Posterior vena cava (tissue), 2 donors: ENCODE results near the gene CYYR1. TPM values are rescaled to one million over a fixed set of nuclear protein-coding genes. Genes with fewer than 3 reads are reported as not detected.

Experiments
- DNase-seq: peaks from one replicate; pipeline ENCODE4 v3.0.0-alpha.2; 2020; ENCODE audit warnings: low spot score
- intact Hi-C, 2 donors: fragments of 100-400 bp; cut with DNase I; formaldehyde crosslinking; loops; one replicate each; pipeline versions ENCODE4 v1.14.1 to v1.14.2; 2022 to 2023
- total RNA-seq, 2 donors: library from RNA; stranded (reverse); fragmentation: NEBNext Ultra II Directional; extraction: Animal tissue kit (Norgen Biotek cat#: 25700); gene quantifications; one replicate each; pipeline ENCODE4 v1.2.1, GENCODE V29; 2021
- donor health status: DM: yes; HTN: yes; CAD: no.
- donor health status: DM: yes; HTN: yes; CAD: no.

CYYR1 gene
- total RNA-seq, 2 donors from 2014 or later, result 18.1 to 22.8 TPM

DNA sequence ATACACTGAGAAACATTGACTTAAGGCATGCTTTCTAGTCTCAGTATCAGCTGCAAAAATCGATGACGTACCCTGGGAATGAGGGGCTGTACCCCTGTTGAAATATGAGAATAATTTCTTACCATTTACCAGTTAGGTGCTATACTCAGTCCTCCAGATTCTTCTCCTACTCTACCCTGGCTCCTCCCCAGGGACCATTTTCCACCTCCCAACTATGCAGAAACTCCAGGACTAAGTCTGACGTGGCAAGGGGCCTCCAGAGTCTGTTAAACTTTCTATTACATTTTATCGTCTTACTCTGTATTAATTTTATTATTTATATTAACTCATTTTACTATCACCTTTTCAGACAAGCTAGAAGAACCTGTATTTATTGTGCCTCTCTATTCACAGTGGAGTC is 124.3 kb downstream of the CYYR1 start:
- intact Hi-C loops, result no loop called here
- no peak for DNase-seq

DNA sequence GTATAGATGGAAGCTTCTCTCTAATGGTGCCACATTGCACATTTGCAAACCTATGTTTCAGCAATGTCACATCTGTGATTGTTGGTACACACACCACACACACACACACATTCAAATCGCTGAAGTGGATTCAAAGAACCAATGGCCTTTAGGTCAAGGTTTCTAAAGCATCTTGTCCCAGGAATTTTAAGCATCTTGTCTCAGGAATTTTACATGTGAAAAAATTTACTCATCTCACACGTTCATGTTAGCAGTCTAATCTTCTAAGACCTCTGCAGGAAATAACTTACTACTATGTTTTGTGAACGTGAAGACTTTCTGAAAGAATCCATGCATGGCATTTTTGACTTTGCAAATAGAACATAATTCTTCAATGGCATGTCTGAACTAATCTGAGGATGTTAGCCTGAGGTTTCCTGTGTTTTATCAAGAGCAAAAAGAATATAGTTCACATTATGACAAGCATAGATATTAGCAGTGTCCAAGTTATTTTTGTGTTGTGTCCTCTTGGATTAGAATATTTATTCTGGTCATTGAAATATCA is 125.1 kb downstream of the CYYR1 start:
- DNase-seq, result no peak
- intact Hi-C loops, result no loop called here

DNA sequence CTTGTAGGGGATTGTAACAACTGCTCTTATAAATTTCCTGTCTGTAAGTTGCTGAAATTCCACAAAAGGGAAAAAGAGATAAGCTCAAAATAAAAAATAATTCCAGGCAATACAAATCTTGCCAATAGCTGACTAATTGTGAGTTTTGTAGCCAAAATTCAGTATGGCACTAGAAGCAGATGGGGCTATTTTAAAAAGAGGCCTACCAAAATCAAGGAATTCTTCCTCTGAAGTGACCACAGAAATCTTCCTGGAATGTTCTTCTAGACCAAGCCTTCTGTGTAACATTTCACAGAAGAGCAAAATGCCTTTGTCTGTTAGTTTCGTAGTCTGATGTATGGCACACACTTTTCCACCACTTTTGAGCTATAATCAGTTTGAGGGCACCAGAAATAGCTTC is 127.6 kb downstream of the CYYR1 start:
- intact Hi-C loops, result no loop called here
- no peak for DNase-seq

DNA sequence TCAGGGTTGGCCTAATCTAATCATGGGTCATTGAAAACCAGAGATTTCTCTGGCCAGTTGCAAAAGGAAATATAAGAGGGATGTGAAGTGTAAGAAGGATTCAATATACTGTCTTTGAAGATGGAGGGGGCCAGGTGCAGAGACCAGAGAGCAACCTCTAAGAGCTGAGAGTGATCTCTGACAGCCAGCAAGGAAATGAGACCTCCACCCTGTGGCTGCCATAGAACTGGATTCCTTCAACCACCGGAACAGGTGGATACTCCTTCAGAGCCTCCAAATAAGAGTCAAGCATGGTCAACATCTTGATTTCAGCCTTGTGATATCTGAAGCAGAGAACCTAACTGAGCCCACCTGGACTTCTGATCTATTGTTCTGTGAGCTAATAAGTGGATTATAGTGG is 128.4 kb downstream of the CYYR1 start:
- intact Hi-C loops, result no loop called here
- DNase-seq, result no peak

DNA sequence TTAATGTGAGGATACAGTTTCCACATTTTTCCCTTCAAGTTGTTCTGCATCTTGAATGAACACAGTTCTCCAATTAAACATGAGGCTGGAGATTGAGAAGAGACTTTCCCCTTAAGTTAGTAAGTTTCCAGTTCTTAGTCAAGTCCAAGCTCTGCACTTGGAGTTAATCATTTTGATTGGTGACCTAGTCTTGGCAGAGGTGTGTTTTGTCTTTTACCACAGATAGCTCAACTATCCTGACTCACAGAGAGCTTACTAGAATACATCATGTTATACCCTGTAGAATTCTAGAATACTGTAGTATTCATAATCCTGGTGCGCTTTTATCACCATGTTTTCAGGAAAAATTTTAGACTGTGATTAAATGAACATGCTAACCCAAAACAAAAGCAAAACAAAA is 129.2 kb downstream of the CYYR1 start:
- DNase-seq, result no peak
- intact Hi-C loops, result no loop called here

DNA sequence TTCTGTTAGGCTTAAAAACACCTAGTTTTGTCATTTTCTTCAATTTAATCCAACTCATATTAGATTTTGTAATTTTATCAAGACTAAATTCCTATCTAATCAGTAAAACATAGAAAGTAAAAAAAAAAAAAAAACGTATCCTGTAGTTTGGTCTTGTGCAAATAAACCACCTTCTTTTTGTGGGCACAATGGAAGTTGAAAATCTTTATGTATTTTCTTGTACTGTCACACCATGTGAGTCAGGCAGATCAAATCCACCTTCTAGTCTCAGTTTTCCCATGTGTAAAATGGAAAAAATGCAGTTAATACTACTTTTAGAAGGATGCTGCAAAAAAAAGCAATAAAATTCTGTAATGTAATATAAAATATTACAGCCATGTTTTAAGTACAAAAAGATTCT is 129.8 kb downstream of the CYYR1 start:
- intact Hi-C loops, result no loop called here
- DNase-seq, result no peak

DNA sequence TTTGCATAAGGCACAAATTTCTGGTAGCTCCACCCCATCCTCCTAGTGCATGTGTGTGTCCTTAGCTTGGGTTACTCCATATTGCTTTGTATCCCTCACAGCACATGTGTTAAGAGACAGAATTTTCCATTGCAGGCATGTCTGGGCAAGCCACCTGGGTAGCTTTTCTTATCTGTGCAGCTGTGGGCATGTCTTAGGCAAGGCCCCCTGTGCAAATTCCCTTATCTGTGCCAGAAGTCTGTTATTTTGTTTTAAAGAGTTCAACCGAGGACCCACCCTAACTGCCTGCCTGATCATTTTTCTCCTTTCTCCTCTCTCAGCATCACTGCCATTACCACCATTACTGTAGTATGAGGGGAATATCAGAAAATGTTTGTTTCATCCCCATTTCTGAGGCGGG is 131.9 kb downstream of the CYYR1 start:
- DNase-seq, result no peak
- intact Hi-C loops, result no loop called here

DNA sequence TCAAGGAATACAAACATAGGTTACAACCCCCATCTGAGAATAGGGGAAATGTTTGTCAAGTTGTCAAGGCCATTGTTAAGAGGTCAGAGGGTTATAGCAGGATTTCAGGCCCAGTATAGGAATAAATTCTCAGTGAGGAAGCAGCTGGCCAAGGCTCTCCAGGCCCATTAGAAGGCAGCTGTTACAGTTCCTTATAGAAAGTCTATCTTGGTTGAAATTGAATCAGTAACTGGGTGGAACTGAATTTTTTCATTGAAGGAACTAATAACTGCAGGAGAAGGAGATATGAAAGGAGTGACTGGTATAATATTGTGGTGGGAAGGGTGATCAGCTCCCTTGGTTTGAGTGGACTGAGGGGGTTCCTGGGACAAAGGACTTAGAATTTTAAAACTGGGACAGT is 134.1 kb downstream of the CYYR1 start:
- intact Hi-C loops, result no loop called here
- no peak for DNase-seq

DNA sequence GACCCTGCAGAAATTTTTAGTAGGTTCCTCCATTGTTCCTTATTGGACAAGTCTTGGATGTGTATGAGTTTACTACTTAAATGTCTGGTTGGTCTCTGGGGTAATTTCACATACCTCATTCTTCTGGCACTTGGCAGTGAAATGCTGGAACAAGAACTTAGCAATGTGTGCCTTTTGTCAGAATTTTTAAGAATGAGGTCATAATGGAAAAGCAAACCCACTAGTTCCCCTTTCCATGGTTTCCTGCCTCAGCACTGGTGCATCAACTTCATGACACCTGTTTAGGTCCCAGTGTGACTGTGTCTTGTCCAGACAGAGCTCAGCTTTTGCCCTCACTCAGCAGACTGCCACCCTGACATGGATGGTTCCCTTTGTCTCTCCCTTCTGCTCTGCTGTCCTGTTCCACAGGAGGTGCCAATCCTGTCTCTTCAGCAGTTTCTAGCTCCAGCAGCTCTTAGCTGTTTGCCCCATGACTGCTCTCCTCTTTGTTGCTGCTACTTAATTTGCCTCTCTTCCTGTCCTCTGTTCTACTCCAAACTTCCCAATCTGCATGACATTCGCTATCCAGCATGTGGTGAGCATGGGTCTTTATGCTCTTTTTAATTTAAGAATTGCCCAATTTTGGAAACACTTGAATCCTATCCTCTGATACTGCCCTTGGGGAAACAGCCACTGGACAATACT is 135.6 kb downstream of the CYYR1 start:
- intact Hi-C loops, result no loop called here
- DNase-seq, result no peak

DNA sequence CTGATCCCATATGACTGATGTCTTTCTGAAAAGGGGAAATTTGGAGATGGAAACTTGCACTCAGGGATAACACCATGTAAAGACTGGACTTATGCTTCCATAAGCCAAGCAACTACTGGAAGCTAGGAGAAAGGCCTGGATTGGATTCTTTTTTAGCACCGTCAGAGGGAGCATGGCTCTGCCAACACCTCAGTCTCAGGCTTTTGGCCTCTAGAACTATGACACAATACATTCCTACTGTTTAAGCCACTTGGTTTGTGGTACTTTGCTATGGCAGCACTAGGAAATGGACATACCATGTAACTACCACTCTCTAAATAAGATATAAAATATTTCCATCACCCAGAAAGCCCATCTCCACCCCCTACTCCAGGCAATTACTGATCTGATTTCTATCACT is 139.7 kb downstream of the CYYR1 start:
- intact Hi-C loops, result no loop called here
- no peak for DNase-seq

DNA sequence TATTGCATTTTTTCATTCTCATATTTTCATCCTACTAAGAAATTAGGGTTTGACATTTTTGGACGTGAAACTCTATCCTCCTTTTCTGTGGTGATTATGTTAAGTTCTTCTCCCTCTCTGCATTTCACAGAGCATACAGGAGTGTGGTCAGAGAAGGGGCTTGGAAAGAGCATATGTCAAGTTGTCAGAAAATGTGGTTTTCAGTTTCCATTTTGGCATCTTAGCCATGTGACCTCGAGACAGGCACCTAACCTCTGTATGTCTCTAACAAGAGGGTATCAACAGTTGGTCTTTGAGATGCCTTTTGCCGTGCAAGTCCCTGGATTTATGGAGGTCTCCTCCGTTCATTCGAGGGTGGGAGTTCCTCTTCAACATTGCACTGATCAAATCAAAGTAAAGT is 140.7 kb downstream of the CYYR1 start:
- no peak for DNase-seq
- intact Hi-C loops, result no loop called here

DNA sequence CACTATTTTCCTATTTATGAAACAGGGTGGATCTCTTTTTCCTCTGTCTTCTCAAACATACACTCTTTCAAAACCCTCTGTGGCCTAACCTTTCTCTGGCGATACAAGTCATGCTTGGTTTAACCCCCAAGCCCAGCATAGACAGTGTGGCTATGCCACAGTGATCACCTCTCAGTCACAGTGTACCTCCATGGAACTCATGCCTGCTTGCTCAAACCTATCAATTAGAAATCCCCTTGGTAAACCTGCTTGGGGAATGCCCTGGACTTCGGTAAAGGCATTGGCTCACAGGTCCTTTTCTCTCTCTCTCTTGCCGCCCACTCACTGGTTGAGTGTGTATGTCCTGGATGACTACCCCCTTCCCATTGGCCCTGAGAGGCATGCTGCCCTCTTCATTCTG is 147.5 kb downstream of the CYYR1 start:
- intact Hi-C loops, result no loop called here
- DNase-seq, result no peak

DNA sequence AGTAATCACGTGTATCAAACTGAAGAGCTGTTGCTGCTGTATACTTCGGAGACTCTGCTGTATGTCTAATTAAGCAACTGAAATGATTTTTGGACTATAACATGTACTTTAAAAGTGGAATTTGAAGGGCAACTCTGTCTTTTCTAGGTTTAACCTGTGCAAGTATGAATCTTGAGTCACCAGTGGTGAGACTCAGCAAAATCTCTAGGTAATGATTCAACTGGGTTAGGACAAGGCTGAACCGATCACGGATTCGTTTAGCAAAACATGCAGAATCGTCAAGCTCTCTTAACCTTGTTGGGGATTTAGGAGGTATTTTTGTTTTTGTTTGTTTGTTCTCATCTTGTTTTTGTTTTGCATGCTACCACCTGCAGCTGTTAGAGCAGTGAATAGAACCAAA is 149.6 kb downstream of the CYYR1 start:
- no peak for DNase-seq

DNA sequence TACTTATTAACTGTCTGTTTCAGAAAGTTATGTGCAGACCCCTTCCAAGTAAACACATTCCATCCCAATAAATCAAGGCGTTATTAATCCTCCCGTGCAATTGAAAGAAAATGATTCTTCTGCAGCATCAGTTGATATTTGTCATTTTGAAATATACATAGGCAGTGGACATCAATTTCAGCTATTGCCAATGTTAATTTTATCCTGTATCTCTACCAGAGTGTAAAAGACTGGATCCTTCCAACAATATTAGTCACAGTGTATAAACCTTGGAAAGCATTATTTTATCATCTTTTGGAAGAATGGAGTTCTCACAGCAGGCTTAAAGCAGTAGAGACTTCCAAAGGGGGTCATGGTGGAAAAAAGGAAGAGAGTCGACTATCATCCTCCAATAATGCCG is 150.4 kb downstream of the CYYR1 start:
- intact Hi-C loops, result no loop called here
- DNase-seq, result no peak

More for the DNA sequence above, 149.6 kb downstream of the CYYR1 start:
- intact Hi-C loops, result no loop called here

DNA sequence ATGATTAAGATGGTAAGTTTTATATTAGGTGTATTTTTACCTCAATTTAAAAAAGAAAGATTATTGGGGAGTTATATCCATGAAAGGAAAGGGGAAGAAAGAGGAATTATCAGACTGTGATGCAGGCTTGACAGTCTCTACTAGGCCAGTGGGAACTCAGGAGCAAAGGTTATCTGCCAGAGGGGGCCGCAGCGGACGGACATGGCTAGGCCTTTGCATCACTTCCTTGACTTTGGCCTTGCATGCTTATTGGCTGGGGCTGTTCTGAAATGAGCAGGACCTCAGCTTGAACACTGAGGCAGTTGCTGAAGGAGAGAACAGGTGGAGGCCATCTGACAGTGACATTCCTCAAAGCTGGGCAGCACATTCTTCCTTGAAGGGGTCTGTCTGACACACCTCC is 150.9 kb downstream of the CYYR1 start:
- intact Hi-C loops, result no loop called here
- DNase-seq, result no peak

DNA sequence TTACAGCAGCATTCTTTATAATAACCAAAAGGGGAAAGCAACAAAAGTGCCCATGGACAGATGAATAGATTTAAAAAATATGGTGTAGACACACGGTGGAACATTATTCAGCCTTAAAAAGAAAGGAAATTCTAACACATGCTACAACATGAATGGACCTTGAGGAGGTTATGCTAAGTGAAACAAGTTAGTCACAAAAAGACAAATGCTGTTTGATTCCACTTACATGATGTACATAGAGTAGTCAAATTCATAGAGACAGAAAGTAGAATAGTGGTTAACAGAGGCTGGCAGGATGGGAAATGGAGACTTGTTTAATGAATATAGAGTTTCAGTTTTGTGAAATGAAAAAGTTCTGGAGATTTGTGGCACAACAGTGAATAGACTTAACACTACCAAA is 151.4 kb downstream of the CYYR1 start:
- intact Hi-C loops, result no loop called here
- no peak for DNase-seq
